GM12878 (cell line): Measurements from ENCODE around the gene GTPBP6. TPM values are rescaled to one million over a fixed set of nuclear protein-coding genes. Genes with fewer than 3 reads are reported as not detected.

Experiments used
- ATAC-seq: fragments of 200-7000 bp; cut with Tn5 transposase; 3 replicates; pipeline ENCODE4 v1.9.1; 2020; ENCODE audit warnings: mild to moderate bottlenecking, moderate library complexity
- BruUV-seq: library from RNA; stranded (reverse); fragments of 400-500 nt; replicated peaks from 2 replicates; lab custom pipeline; 2021; lab: Mats Ljungman, UMichigan
- CTCF ChIA-PET: fragments of 300-600 bp; sonication (Branson Sonifier 250); formaldehyde crosslinking; extraction: SDS; loops from one replicate; lab custom pipeline; 2021; ENCODE audit warnings: inconsistent platforms; lab: Yijun Ruan, JAX
- POLR2A ChIA-PET: fragments of 350-600 bp; formaldehyde crosslinking; extraction: SDS; loops from one replicate; lab custom pipeline; 2021; ENCODE audit warnings: inconsistent platforms; lab: Charles Lee
- RAD21 ChIA-PET: fragments of 300-600 bp; sonication (Branson Sonifier 250); formaldehyde crosslinking; loops from one replicate; lab custom pipeline; 2023; ENCODE audit warnings: antibody characterized with exemption; ENCODE audit not compliant: unreplicated experiment; lab: Charles Lee
- SMC1A ChIA-PET: fragments of 300-600 bp; sonication (Branson Sonifier 250); formaldehyde crosslinking; loops from one replicate; lab custom pipeline; 2023; ENCODE audit not compliant: unreplicated experiment, uncharacterized antibody; lab: Charles Lee
- DNase-seq: peaks from one replicate; pipeline ENCODE4 v3.0.0-alpha.2; 2011; ENCODE audit warnings: low read depth, low spot score
- FAIRE-seq: peaks from 3 replicates; lab custom pipeline; 2011; peaks lifted over from hg19 to GRCh38; lab: Jason Lieb, UNC
- H2AFZ ChIP-seq: 2 replicates; pipeline ENCODE4 v1.6.0; 2011; ENCODE audit warnings: low read depth, low read length, control low read depth; ENCODE audit not compliant: control insufficient read depth
- H3K27ac ChIP-seq: 2 replicates; pipeline ENCODE4 v1.5.1; 2011; ENCODE audit warnings: control low read depth; ENCODE audit not compliant: control insufficient read depth, insufficient read depth
- H3K27me3 ChIP-seq, 2 experiments: replicated peaks in 1 of 2; 2 replicates each; pipeline versions ENCODE4 v1.6.0 to v1.6.1; 2011; ENCODE audit warnings: low read length in 1 of 2; ENCODE audit not compliant: control insufficient read depth in 2 of 2, insufficient read depth in 2 of 2
- H3K36me3 ChIP-seq, 2 experiments: 2 replicates each; pipeline ENCODE4 v1.5.1; 2011; ENCODE audit warnings: low read length in 1 of 2; ENCODE audit not compliant: control insufficient read depth in 2 of 2, insufficient read depth in 2 of 2
- H3K4me1 ChIP-seq: 2 replicates; pipeline ENCODE4 v1.6.1; 2011; ENCODE audit warnings: mild to moderate bottlenecking, low read length, moderate library complexity, mixed read lengths; ENCODE audit not compliant: control insufficient read depth, insufficient read depth
- H3K4me2 ChIP-seq: 2 replicates; pipeline ENCODE4 v1.6.0; 2011; ENCODE audit warnings: control low read depth; ENCODE audit not compliant: control insufficient read depth, insufficient read depth
- H3K4me3 ChIP-seq: fragments of 200-600 bp; sonication (generic); 2 replicates; pipeline ENCODE4 v1.5.1; 2016
- H3K79me2 ChIP-seq: 2 replicates; pipeline ENCODE4 v1.6.0; 2011; ENCODE audit warnings: low read length; ENCODE audit not compliant: control insufficient read depth, insufficient read depth
- H3K9ac ChIP-seq: 2 replicates; pipeline ENCODE4 v1.8.0; 2011; ENCODE audit warnings: low read length, control low read depth, mixed read lengths; ENCODE audit not compliant: control insufficient read depth, insufficient read depth
- H3K9me3 ChIP-seq: replicated peaks from 3 replicates; pipeline ENCODE4 v1.5.1; 2011; ENCODE audit warnings: mild to moderate bottlenecking, low read length; ENCODE audit not compliant: control insufficient read depth, insufficient read depth
- H4K20me1 ChIP-seq: 2 replicates; pipeline ENCODE4 v1.6.0; 2011; ENCODE audit not compliant: control insufficient read depth, insufficient read depth
- CBX3 ChIP-seq: fragments of 200-600 bp; sonication (generic); IDR thresholded peaks from 2 replicates; pipeline ENCODE4 v1.6.1; 2016; ENCODE audit warnings: low read depth, borderline replicate concordance
- CEBPB ChIP-seq, 2 experiments: fragments of 150-350 bp in 1 of 2; IDR thresholded peaks; 2 replicates each; pipeline ENCODE4 v1.6.1; 2012 to 2014; ENCODE audit warnings: low read depth in 2 of 2, low read length in 2 of 2, borderline replicate concordance in 1 of 2, inconsistent platforms in 1 of 2
- EED ChIP-seq: sonication (generic); IDR thresholded peaks from 2 replicates; pipeline ENCODE4 v1.6.1; 2016; ENCODE audit warnings: antibody characterized with exemption, low read depth
- ESRRA ChIP-seq: IDR thresholded peaks from 2 replicates; pipeline ENCODE4 v1.6.1; 2012; ENCODE audit warnings: mild to moderate bottlenecking, low read length, improper control_type of control experiment
- ETV6 ChIP-seq, 2 experiments: fragments of 450-650 bp in 1 of 2; IDR thresholded peaks in 1 of 2; conservative IDR thresholded peaks in 1 of 2; 2 replicates each; pipeline ENCODE4 v1.6.1; 2014; ENCODE audit warnings: antibody characterized with exemption in 1 of 2, borderline replicate concordance in 1 of 2, low read depth in 1 of 2, mild to moderate bottlenecking in 1 of 2, moderate library complexity in 1 of 2
- FOXK2 ChIP-seq: fragments of 450-650 bp; IDR thresholded peaks from 2 replicates; pipeline ENCODE4 v1.6.1; 2017; ENCODE audit warnings: mild to moderate bottlenecking, moderate library complexity
- IKZF2 ChIP-seq, 2 experiments: fragments of 450-650 bp; IDR thresholded peaks; 2 replicates each; pipeline ENCODE4 v1.6.1; 2017; ENCODE audit warnings: mild to moderate bottlenecking in 2 of 2, moderate library complexity in 2 of 2
- JUNB ChIP-seq: IDR thresholded peaks from 2 replicates; pipeline ENCODE4 v1.6.1; 2016; ENCODE audit warnings: antibody characterized with exemption, mild to moderate bottlenecking
- NFYA ChIP-seq: IDR thresholded peaks from 2 replicates; pipeline ENCODE4 v1.6.1; 2011; ENCODE audit warnings: low read depth, mild to moderate bottlenecking, low read length, improper control_type of control experiment, borderline replicate concordance
- SIN3A ChIP-seq: IDR thresholded peaks from 2 replicates; pipeline ENCODE4 v1.6.1; 2012; ENCODE audit warnings: low read depth, low read length, improper control_type of control experiment
- SPI1 ChIP-seq: IDR thresholded peaks from 2 replicates; pipeline ENCODE4 v1.6.1; 2011; ENCODE audit warnings: low read depth, mild to moderate bottlenecking, low read length, moderate library complexity, borderline replicate concordance; ENCODE audit not compliant: insufficient read depth
- SRF ChIP-seq, 2 experiments: IDR thresholded peaks; 2 replicates each; pipeline ENCODE4 v1.6.1; 2011; ENCODE audit warnings: low read depth in 2 of 2, low read length in 2 of 2, mild to moderate bottlenecking in 1 of 2, moderate library complexity in 1 of 2
- WRNIP1 ChIP-seq: IDR thresholded peaks from 2 replicates; pipeline ENCODE4 v1.6.1; 2011; ENCODE audit warnings: low read depth, low read length, improper control_type of control experiment, borderline replicate concordance
- YBX1 ChIP-seq: fragments of 450-650 bp; IDR thresholded peaks from 2 replicates; pipeline ENCODE4 v1.6.1; 2016; ENCODE audit warnings: antibody characterized with exemption
- ZSCAN29 ChIP-seq: fragments of 450-650 bp; IDR thresholded peaks from 2 replicates; pipeline ENCODE4 v1.6.1; 2017; ENCODE audit warnings: mild to moderate bottlenecking, moderate library complexity
- ZZZ3 ChIP-seq: IDR thresholded peaks from 2 replicates; pipeline ENCODE4 v1.6.1; 2011; ENCODE audit warnings: low read depth; ENCODE audit not compliant: control insufficient read depth, insufficient read length
- WGBS: methylation state at CpG from one replicate; pipeline ENCODE4 v1.1.6; 2016; ENCODE audit warnings: low lambda C conversion rate; ENCODE audit not compliant: insufficient replicate concordance, insufficient coverage; ENCODE audit errors: missing lambda C conversion rate; 5-methylcytosine and 5-hydroxymethylcytosine counted together
- in situ Hi-C: fragments of 300-500 bp; cut with MboI; formaldehyde crosslinking; loops from 9 replicates; pipeline ENCODE4 v1.14.3; 2018; ENCODE audit warnings: mixed read lengths
- intact Hi-C: fragments of 100-400 bp; cut with micrococcal nuclease; formaldehyde crosslinking; loops from one replicate; pipeline ENCODE4 v1.14.2; 2022; ENCODE audit not compliant: unreplicated experiment
- polyA plus RNA-seq, 11 experiments: library from polyadenylated mRNA; depleted of rRNA in 4 of 11; unstranded in 6 of 11; stranded (reverse) in 5 of 11; fragments of >200 nt; fragmentation: Nextera tagmentation in 4 of 11; fragmentation: Illumina TruSeq in 1 of 11; extraction: Ambion mirVana in 4 of 11; extraction: Trizol in 1 of 11; gene quantifications; 1 replicate in 1 of 11; 2 replicates in 10 of 11; pipeline versions ENCODE4 v1.2.1 to v1.2.3, GENCODE V29; 2011 to 2016; ENCODE audit warnings: inconsistent platforms in 2 of 11, missing spikeins in 2 of 11, low read depth in 1 of 11
- total RNA-seq, 4 experiments: library from RNA; depleted of rRNA in 3 of 4; stranded (reverse); fragments of >200 nt in 3 of 4; fragmentation: Illumina TruSeq in 1 of 4; extraction: Trizol in 1 of 4; gene quantifications; 2 replicates each; pipeline versions ENCODE4 v1.2.1 to v1.2.3, GENCODE V29; 2013 to 2021
- TF ChIP-seq, protein P1 (sequence below): fragments of 450-650 bp; formaldehyde crosslinking; IDR thresholded peaks from 2 replicates; pipeline ENCODE4 v1.5.0; 2022; ENCODE audit warnings: mild to moderate bottlenecking, missing genetic modification characterization
- TF ChIP-seq, protein P2 (sequence below): fragments of 450-650 bp; IDR thresholded peaks from 2 replicates; pipeline ENCODE4 v1.6.1; 2016; ENCODE audit warnings: mild to moderate bottlenecking
- TF ChIP-seq, protein P3 (sequence below): fragments of 450-650 bp; conservative IDR thresholded peaks from 2 replicates; pipeline ENCODE4 v1.6.1; 2017; ENCODE audit warnings: mild to moderate bottlenecking, moderate library complexity

GTPBP6 gene
- total and polyA plus RNA-seq, 10 of the 15 experiments (the other 5 are each of a cell fraction or from before 2014, with no cell fraction given), result 0.31 to 71.0 (median 21.1) TPM

DNA sequence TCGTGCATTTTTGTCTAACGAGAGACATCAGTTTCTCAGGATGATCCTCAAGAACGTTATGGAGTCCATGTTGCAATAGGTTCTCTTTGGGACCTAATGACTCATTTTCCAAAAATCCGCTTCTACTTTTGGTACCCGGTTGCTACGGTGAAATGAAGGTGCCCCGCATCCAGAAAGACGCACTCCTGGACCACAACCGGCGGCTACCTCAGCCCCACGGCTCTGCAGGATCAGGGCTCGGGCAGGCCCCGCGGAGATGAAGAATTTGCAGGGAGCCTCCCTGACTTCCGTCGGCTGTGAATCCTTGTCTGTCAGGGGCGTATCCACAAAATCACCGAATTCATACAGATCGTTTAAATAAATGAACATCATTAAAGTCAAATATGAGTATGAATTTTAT lies 15.6 kb downstream of the GTPBP6 start:
- RAD21 ChIA-PET, result no interaction called here
- no peaks in the 10 kb centered on the region for H3K79me2 ChIP-seq
- in situ Hi-C loops (no loop called here), intact Hi-C loops (no loop called here)
- SMC1A ChIA-PET, result no interaction called here
- POLR2A ChIA-PET, result no interaction called here
- CTCF ChIA-PET, result no interaction called here
- no peaks in the 10 kb centered on the region for H3K27me3 ChIP-seq
- H3K4me3 ChIP-seq, result no peak overlapping the region
- H3K27ac ChIP-seq, result no peak overlapping the region
- H3K4me1 ChIP-seq, result no peaks in the 10 kb centered on the region
- 99% methylated on average over 19 of the region's 19 CpGs for WGBS
- peaks cover 2% of the 10 kb centered on the region; the same call in 1 of the 3 replicates for H3K9me3 ChIP-seq
- no peak overlapping the region for H3K9ac ChIP-seq
- BruUV-seq, result TSS peak; percentile 73
- no peak overlapping the region for H2AFZ ChIP-seq
- no peak for FAIRE-seq
- no peaks in the 10 kb centered on the region for H4K20me1 ChIP-seq
- ATAC-seq, result no peak
- H3K4me2 ChIP-seq, result no peak overlapping the region
- H3K36me3 ChIP-seq, result peaks cover 4 to 13% of the 10 kb centered on the region in 2 experiments; a peak in 3 of 4 replicates
- DNase-seq, result no peak
- TF ChIP-seq SIN3A, result no peak
- no peak for TF ChIP-seq ZSCAN29
- TF ChIP-seq CBX3, result no peak
- TF ChIP-seq CEBPB (IDR thresholded peaks at IDR 0.05; ENCODE audit: borderline replicate concordance in 1 of 2, low read depth in 2 of 2, low read length in 2 of 2), result no peak
- TF ChIP-seq SPI1, result no peak
- TF ChIP-seq NFYA, result no peak
- no peak for TF ChIP-seq ETV6 (conservative IDR thresholded peaks at IDR 0.05 in 1 of 2, IDR thresholded peaks at IDR 0.05 in 1 of 2; ENCODE audit: borderline replicate concordance in 1 of 2, low read depth in 1 of 2)
- TF ChIP-seq JUNB, result no peak
- TF ChIP-seq SRF (IDR thresholded peaks at IDR 0.05; ENCODE audit: low read depth in 2 of 2, low read length in 2 of 2), result no peak
- TF ChIP-seq, protein P1, sequence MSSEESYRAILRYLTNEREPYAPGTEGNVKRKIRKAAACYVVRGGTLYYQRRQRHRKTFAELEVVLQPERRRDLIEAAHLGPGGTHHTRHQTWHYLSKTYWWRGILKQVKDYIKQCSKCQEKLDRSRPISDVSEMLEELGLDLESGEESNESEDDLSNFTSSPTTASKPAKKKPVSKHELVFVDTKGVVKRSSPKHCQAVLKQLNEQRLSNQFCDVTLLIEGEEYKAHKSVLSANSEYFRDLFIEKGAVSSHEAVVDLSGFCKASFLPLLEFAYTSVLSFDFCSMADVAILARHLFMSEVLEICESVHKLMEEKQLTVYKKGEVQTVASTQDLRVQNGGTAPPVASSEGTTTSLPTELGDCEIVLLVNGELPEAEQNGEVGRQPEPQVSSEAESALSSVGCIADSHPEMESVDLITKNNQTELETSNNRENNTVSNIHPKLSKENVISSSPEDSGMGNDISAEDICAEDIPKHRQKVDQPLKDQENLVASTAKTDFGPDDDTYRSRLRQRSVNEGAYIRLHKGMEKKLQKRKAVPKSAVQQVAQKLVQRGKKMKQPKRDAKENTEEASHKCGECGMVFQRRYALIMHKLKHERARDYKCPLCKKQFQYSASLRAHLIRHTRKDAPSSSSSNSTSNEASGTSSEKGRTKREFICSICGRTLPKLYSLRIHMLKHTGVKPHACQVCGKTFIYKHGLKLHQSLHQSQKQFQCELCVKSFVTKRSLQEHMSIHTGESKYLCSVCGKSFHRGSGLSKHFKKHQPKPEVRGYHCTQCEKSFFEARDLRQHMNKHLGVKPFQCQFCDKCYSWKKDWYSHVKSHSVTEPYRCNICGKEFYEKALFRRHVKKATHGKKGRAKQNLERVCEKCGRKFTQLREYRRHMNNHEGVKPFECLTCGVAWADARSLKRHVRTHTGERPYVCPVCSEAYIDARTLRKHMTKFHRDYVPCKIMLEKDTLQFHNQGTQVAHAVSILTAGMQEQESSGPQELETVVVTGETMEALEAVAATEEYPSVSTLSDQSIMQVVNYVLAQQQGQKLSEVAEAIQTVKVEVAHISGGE (CRISPR knock-in tag), result no peak
- TF ChIP-seq ZZZ3, result no peak
- TF ChIP-seq, protein P2, sequence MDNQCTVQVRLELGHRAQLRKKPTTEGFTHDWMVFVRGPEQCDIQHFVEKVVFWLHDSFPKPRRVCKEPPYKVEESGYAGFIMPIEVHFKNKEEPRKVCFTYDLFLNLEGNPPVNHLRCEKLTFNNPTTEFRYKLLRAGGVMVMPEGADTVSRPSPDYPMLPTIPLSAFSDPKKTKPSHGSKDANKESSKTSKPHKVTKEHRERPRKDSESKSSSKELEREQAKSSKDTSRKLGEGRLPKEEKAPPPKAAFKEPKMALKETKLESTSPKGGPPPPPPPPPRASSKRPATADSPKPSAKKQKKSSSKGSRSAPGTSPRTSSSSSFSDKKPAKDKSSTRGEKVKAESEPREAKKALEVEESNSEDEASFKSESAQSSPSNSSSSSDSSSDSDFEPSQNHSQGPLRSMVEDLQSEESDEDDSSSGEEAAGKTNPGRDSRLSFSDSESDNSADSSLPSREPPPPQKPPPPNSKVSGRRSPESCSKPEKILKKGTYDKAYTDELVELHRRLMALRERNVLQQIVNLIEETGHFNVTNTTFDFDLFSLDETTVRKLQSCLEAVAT, result no peak
- no peak for TF ChIP-seq IKZF2 (IDR thresholded peaks at IDR 0.05)
- TF ChIP-seq FOXK2, result no peak
- TF ChIP-seq WRNIP1, result no peak
- no peak for TF ChIP-seq EED
- no peak for TF ChIP-seq YBX1
- no peak for TF ChIP-seq ESRRA
- TF ChIP-seq, protein P3, sequence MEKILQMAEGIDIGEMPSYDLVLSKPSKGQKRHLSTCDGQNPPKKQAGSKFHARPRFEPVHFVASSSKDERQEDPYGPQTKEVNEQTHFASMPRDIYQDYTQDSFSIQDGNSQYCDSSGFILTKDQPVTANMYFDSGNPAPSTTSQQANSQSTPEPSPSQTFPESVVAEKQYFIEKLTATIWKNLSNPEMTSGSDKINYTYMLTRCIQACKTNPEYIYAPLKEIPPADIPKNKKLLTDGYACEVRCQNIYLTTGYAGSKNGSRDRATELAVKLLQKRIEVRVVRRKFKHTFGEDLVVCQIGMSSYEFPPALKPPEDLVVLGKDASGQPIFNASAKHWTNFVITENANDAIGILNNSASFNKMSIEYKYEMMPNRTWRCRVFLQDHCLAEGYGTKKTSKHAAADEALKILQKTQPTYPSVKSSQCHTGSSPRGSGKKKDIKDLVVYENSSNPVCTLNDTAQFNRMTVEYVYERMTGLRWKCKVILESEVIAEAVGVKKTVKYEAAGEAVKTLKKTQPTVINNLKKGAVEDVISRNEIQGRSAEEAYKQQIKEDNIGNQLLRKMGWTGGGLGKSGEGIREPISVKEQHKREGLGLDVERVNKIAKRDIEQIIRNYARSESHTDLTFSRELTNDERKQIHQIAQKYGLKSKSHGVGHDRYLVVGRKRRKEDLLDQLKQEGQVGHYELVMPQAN, result no peak
